Activated CD4-positive, alpha-beta T cell treated with anti-CD3 and anti-CD28 coated beads, Interleukin-2, amount 50 U/mL, for 48 hours (primary cell): ENCODE data around the gene TLDC2.
"Not testable (repeated sequence)": the region's sequence is repeated elsewhere in the genome, so short reads cannot be mapped to it uniquely, and the experiment has no call there.

ENCODE experiments used
- DNase-seq, 2 experiments: peaks; one replicate each; pipeline ENCODE4 v3.0.0-alpha.2; 2020

TLDC2 gene

GRCh38 chr20:36871640-36872570, 4.0 kb upstream of the TLDC2 start:
- DNase-seq = no peak

GRCh38 chr20:36872852-36873251, 3.1 kb upstream of the TLDC2 start:
- DNase-seq = no peak

GRCh38 chr20:36873498-36874189, 2.3 kb upstream of the TLDC2 start:
- no peak for DNase-seq

GRCh38 chr20:36875093-36875492, 845 bp upstream of the TLDC2 start:
- DNase-seq = not testable (repeated sequence)

- DNase-seq = no peak
These were observed 515 bp downstream of the TLDC2 start for GRCh38 chr20:36876473-36876833.

GRCh38 chr20:36878941-36879340, 3.0 kb downstream of the TLDC2 start:
- no peak for DNase-seq

- no peak for DNase-seq
These were observed 4.9 kb downstream of the TLDC2 start for GRCh38 chr20:36880741-36881250.

GRCh38 chr20:36881331-36881730, 5.4 kb downstream of the TLDC2 start:
- DNase-seq = no peak

GRCh38 chr20:36881888-36882287, 6.0 kb downstream of the TLDC2 start:
- peak; percentile 27 to 35 for DNase-seq

GRCh38 chr20:36883977-36884535, 8.1 kb downstream of the TLDC2 start:
- DNase-seq = no peak

GRCh38 chr20:36885356-36885755, 9.4 kb downstream of the TLDC2 start:
- DNase-seq = no peak

- peak; percentile 89 to 92 for DNase-seq
These were observed 11.2 kb downstream of the TLDC2 start for GRCh38 chr20:36886859-36887751.

- DNase-seq = no peak
These were observed 11.8 kb downstream of the TLDC2 start for GRCh38 chr20:36887752-36888090.

- DNase-seq = no peak
These were observed 13.1 kb downstream of the TLDC2 start for GRCh38 chr20:36888880-36889516.

GRCh38 chr20:36890586-36890985, 14.6 kb downstream of the TLDC2 start:
- DNase-seq = no peak

GRCh38 chr20:36891211-36891610, 15.3 kb downstream of the TLDC2 start:
- no peak for DNase-seq

GRCh38 chr20:36893801-36894200, 17.9 kb downstream of the TLDC2 start:
- no peak for DNase-seq

- DNase-seq = peak in 1 of 2 experiments; percentile 19
These were observed 19.1 kb downstream of the TLDC2 start for GRCh38 chr20:36895036-36895435.

GRCh38 chr20:36904690-36905089, 28.8 kb downstream of the TLDC2 start:
- DNase-seq = no peak

- DNase-seq = not testable (repeated sequence)
These were observed 29.6 kb downstream of the TLDC2 start for GRCh38 chr20:36905566-36905965.

GRCh38 chr20:36906086-36906485, 30.1 kb downstream of the TLDC2 start:
- DNase-seq = not testable (repeated sequence)

GRCh38 chr20:36908603-36909002, 32.7 kb downstream of the TLDC2 start:
- no peak for DNase-seq
